MM.1S (cell line): Measurements from ENCODE around the gene PTCD2.

Experiments
- DNase-seq: peaks from one replicate; pipeline ENCODE4 v3.0.0-alpha.2; 2015
- H2AFZ ChIP-seq: fragments of 300-600 bp; sonication (generic); 2 replicates; pipeline ENCODE4 v1.6.0; 2016; ENCODE audit warnings: antibody characterized with exemption, low read length
- H3F3A ChIP-seq: fragments of 300-600 bp; sonication (generic); 2 replicates; pipeline ENCODE4 v1.6.1; 2016; ENCODE audit warnings: mild to moderate bottlenecking, antibody characterized with exemption, low read length, moderate library complexity, mixed read lengths; ENCODE audit not compliant: insufficient read depth
- H3K27ac ChIP-seq: fragments of 300-600 bp; sonication (generic); 2 replicates; pipeline ENCODE4 v1.5.1; 2016; ENCODE audit warnings: mild to moderate bottlenecking, low read length
- H3K27me3 ChIP-seq: fragments of 300-600 bp; sonication (generic); replicated peaks from 2 replicates; pipeline ENCODE4 v1.6.0; 2016; ENCODE audit warnings: low read length; ENCODE audit not compliant: insufficient read depth
- H3K36me3 ChIP-seq: fragments of 300-600 bp; sonication (generic); replicated peaks from 2 replicates; pipeline ENCODE4 v1.6.1; 2016; ENCODE audit warnings: mild to moderate bottlenecking, low read length, mixed read lengths; ENCODE audit not compliant: insufficient read depth
- H3K4me1 ChIP-seq: fragments of 300-600 bp; sonication (generic); 2 replicates; pipeline ENCODE4 v1.6.1; 2016; ENCODE audit warnings: low read length, mixed read lengths
- H3K4me2 ChIP-seq: fragments of 300-600 bp; sonication (generic); 2 replicates; pipeline ENCODE4 v1.6.0; 2016; ENCODE audit warnings: low read depth, low read length
- H3K4me3 ChIP-seq: fragments of 300-600 bp; sonication (generic); 2 replicates; pipeline ENCODE4 v1.5.1; 2016; ENCODE audit warnings: low read length, mixed read lengths
- H3K79me2 ChIP-seq: fragments of 300-600 bp; sonication (generic); 2 replicates; pipeline ENCODE4 v1.6.1; 2016; ENCODE audit warnings: mixed run types, low read length, mixed read lengths
- H3K9ac ChIP-seq: fragments of 300-600 bp; sonication (generic); 2 replicates; pipeline ENCODE4 v1.6.1; 2016; ENCODE audit warnings: low read length, mixed read lengths
- H3K9me2 ChIP-seq: fragments of 300-600 bp; sonication (generic); replicated peaks from 2 replicates; pipeline ENCODE4 v1.6.1; 2016; ENCODE audit warnings: mild to moderate bottlenecking, low read length, mixed read lengths; ENCODE audit not compliant: insufficient read depth
- H3K9me3 ChIP-seq: fragments of 300-600 bp; sonication (generic); replicated peaks from 2 replicates; pipeline ENCODE4 v1.6.1; 2016; ENCODE audit warnings: mild to moderate bottlenecking, low read length, mixed read lengths; ENCODE audit not compliant: insufficient read depth
- H4K20me1 ChIP-seq: fragments of 300-600 bp; sonication (generic); 2 replicates; pipeline ENCODE4 v1.6.1; 2016; ENCODE audit warnings: mild to moderate bottlenecking, low read length, moderate library complexity, mixed read lengths; ENCODE audit not compliant: insufficient read depth
- EZH2 ChIP-seq: fragments of 300-600 bp; sonication (generic); optimal IDR thresholded peaks from 2 replicates; pipeline ENCODE3; 2017; ENCODE audit warnings: low read depth, mild to moderate bottlenecking, antibody characterized with exemption, low read length, mixed read lengths
- EZH2phosphoT487 ChIP-seq: fragments of 300-600 bp; sonication (generic); IDR thresholded peaks from 2 replicates; pipeline ENCODE4 v1.6.1; 2018; ENCODE audit warnings: antibody characterized with exemption, low read length
- TF ChIP-seq, protein P1 (sequence below): fragments of 300-600 bp; sonication (generic); IDR thresholded peaks from 2 replicates; pipeline ENCODE4 v1.5.1; 2016; ENCODE audit warnings: antibody characterized with exemption, low read length, mixed read lengths

Gene PTCD2

DNA sequence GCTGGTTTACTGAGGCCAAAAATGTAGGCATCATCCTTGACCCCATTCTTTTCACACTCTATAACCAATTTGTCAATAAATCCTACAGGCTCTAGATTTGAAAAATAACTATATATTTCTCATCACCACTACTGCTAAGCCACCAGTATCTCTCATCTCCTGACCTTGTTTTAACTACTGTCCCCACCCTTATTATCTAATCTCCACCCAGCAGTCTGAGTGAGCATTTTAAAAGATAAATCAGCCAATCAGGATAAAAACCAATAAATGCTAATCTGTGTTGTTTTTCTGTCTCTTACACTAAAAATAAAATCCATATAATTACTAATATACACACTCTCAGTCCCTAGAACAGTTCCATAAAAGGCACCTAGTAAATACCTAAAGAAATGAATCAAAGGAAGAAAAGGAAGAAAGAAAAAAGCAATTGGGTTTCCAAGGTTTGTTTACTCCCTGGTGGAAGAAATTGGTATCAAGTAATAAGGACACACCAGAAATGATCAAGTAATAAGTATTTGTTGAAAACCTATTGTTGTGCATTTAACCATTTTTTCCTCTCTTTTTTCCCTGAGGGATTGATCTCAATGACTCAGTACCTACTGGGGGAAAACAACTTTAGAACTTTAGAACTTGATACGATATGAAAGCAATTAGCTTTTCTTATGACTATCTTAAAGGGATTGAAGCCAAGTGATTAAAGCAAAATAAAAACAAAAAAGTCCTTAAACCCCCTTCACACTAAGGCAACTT is 19.4 kb upstream of the PTCD2 start:
- Histone ChIP-seq H3K4me1 (peaks cover 18% of the 10 kb centered on the region), H3K9ac (no peak overlapping the region), H2AFZ (no peak overlapping the region), H3K4me2 (no peak overlapping the region), H3K36me3 (no peaks in the 10 kb centered on the region; the same call in 1 of the 2 replicates), H3K9me3 (no peaks in the 10 kb centered on the region), H3K4me3 (no peak overlapping the region), H3K27me3 (no peaks in the 10 kb centered on the region), H4K20me1 (no peaks in the 10 kb centered on the region), H3K27ac (no peak overlapping the region), H3K79me2 (peaks cover 79% of the 10 kb centered on the region), H3K9me2 (no peaks in the 10 kb centered on the region), H3F3A (peaks cover 14% of the 10 kb centered on the region; the same call in 1 of the 2 replicates)
- TF ChIP-seq, protein P1, sequence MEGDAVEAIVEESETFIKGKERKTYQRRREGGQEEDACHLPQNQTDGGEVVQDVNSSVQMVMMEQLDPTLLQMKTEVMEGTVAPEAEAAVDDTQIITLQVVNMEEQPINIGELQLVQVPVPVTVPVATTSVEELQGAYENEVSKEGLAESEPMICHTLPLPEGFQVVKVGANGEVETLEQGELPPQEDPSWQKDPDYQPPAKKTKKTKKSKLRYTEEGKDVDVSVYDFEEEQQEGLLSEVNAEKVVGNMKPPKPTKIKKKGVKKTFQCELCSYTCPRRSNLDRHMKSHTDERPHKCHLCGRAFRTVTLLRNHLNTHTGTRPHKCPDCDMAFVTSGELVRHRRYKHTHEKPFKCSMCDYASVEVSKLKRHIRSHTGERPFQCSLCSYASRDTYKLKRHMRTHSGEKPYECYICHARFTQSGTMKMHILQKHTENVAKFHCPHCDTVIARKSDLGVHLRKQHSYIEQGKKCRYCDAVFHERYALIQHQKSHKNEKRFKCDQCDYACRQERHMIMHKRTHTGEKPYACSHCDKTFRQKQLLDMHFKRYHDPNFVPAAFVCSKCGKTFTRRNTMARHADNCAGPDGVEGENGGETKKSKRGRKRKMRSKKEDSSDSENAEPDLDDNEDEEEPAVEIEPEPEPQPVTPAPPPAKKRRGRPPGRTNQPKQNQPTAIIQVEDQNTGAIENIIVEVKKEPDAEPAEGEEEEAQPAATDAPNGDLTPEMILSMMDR, result no peak
- no peak for DNase-seq

GRCh38 chr5:72301557-72301956 is 18.6 kb upstream of the PTCD2 start:
- peaks cover 20% of the 10 kb centered on the region for H3K4me1 ChIP-seq
- no peaks in the 10 kb centered on the region for H3K9me2 ChIP-seq
- no peaks in the 10 kb centered on the region for H4K20me1 ChIP-seq
- H3K79me2 ChIP-seq, result peaks cover 83% of the 10 kb centered on the region
- no peaks in the 10 kb centered on the region for H3K27me3 ChIP-seq
- no peaks in the 10 kb centered on the region; the same call in 1 of the 2 replicates for H3K36me3 ChIP-seq
- H3K4me3 ChIP-seq, result no peak overlapping the region
- H3K4me2 ChIP-seq, result no peak overlapping the region
- H3K9ac ChIP-seq, result no peak overlapping the region
- no peak overlapping the region for H2AFZ ChIP-seq
- no peak for TF ChIP-seq EZH2phosphoT487
- TF ChIP-seq, protein P1, result no peak
- no peak for TF ChIP-seq EZH2
- no peaks in the 10 kb centered on the region for H3K9me3 ChIP-seq
- DNase-seq, result no peak
- peaks cover 14% of the 10 kb centered on the region; the same call in 1 of the 2 replicates for H3F3A ChIP-seq
- H3K27ac ChIP-seq, result no peak overlapping the region

GRCh38 chr5:72302171-72302570 is 18.0 kb upstream of the PTCD2 start:
- Histone ChIP-seq H3K4me3 (no peak overlapping the region), H3K9ac (no peak overlapping the region), H4K20me1 (no peaks in the 10 kb centered on the region), H3K9me2 (no peaks in the 10 kb centered on the region), H3F3A (peaks cover 14% of the 10 kb centered on the region; the same call in 1 of the 2 replicates), H2AFZ (no peak overlapping the region), H3K4me1 (peaks cover 20% of the 10 kb centered on the region), H3K27me3 (no peaks in the 10 kb centered on the region), H3K36me3 (no peaks in the 10 kb centered on the region; the same call in 1 of the 2 replicates), H3K79me2 (peaks cover 84% of the 10 kb centered on the region), H3K9me3 (no peaks in the 10 kb centered on the region), H3K4me2 (no peak overlapping the region), H3K27ac (no peak overlapping the region)
- no peak for TF ChIP-seq EZH2phosphoT487
- TF ChIP-seq, protein P1, result no peak
- no peak for DNase-seq
